ENCODE measurements around the gene MYOM1. TPM values are rescaled to one million over a fixed set of nuclear protein-coding genes. Genes with fewer than 3 reads are reported as not detected.

The MYOM1 gene
- total RNA-seq (2014; rRNA removed) (0.07 and 0.12 TPM in 2 replicates), Bru-seq, nascent RNA (percentile 24 among the genes with signal in this experiment), BruChase-seq, experiment 1, labeled RNA remaining after a 6-hour chase (percentile 26 among the genes with signal in this experiment), BruChase-seq, experiment 2, labeled RNA remaining after a 2-hour chase (percentile 37 among the genes with signal in this experiment)
- long read RNA-seq, partial matches to known transcripts: 2 of 2 reads
- long read RNA-seq, other reads (novel, unspliced or antisense): 0 of 2 reads

GRCh38 chr18:3219631-3220335 lies at the start of gene MYOM1:
Gene MYOM1 (minus strand): TSS chr18:3219968. CDS start chr18:3215223, 4,745 bp downstream.
- intact Hi-C loops (cut with micrococcal nuclease): loop anchor here (5.0 kb wide), 1 partner anchor 42 kb away; no protein-coding TSS in a partner anchor
- no peak within 1 kb of the TSS for H2AFZ ChIP-seq (ENCODE audit: low read length)
- CTCF ChIA-PET: no interaction called here

GRCh38 chr18:3269241-3269913 lies 49.6 kb upstream of the MYOM1 start:
- Histone ChIP-seq H3K4me2 (ENCODE audit: low read length) (no peak overlapping the region), H3K9ac (ENCODE audit: low read length) (no peak overlapping the region), H4K20me1 (ENCODE audit: low read length) (peaks cover 78% of the 10 kb centered on the region), H2AFZ (ENCODE audit: low read length) (no peak overlapping the region), H3K9me2 (replicated peaks; ENCODE audit: low read length) (no peaks in the 10 kb centered on the region), H3K9me3 (ENCODE audit: low read length) (no peaks in the 10 kb centered on the region), H3K27me3 (ENCODE audit: low read length) (no peaks in the 10 kb centered on the region), H3K4me1 (ENCODE audit: insufficient read depth, low read length) (peaks cover 36% of the 10 kb centered on the region), H3K27ac (ENCODE audit: low read length) (no peak overlapping the region), H3F3A (ENCODE audit: low read length, unreplicated experiment) (no peaks in the 10 kb centered on the region), H3K36me3 (ENCODE audit: low read depth, low read length) (peaks cover 18% of the 10 kb centered on the region), H3K79me2 (ENCODE audit: low read length) (peaks cover 100% of the 10 kb centered on the region), H3K4me3 (ENCODE audit: low read length) (no peak overlapping the region)
- BruUV-seq (replicated peaks): no TSS peak
- no peak for ATAC-seq
- POLR2A ChIA-PET (ENCODE audit: unreplicated experiment): no interaction called here
- DNase-seq: no peak
- intact Hi-C loops (cut with micrococcal nuclease): no loop called here
- no peak for TF ChIP-seq EZH2phosphoT487 (IDR thresholded peaks at IDR 0.05; ENCODE audit: borderline replicate concordance, low read length)
- TF ChIP-seq CTCF (conservative IDR thresholded peaks at IDR 0.05; ENCODE audit: low read depth, low read length): no peak
- no peak for TF ChIP-seq EZH2 (IDR thresholded peaks at IDR 0.05; ENCODE audit: low read length, unreplicated experiment)
- CTCF ChIA-PET: no interaction called here

More at GRCh38 chr18:3219631-3220335, at the start of gene MYOM1:
- TF ChIP-seq CTCF (conservative IDR thresholded peaks at IDR 0.05; ENCODE audit: low read depth, low read length) (no peak), EZH2 (IDR thresholded peaks at IDR 0.05; ENCODE audit: low read length, unreplicated experiment) (no peak), EZH2phosphoT487 (IDR thresholded peaks at IDR 0.05; ENCODE audit: borderline replicate concordance, low read length) (no peak)
- H3K36me3 ChIP-seq (ENCODE audit: low read depth, low read length): no peaks in the 10 kb centered on the region
- no peaks in the 10 kb centered on the region for H3K9me3 ChIP-seq (ENCODE audit: low read length)
- 0 out of 2 replicates have a peak, but pooled peaks cover 5% of the 10 kb centered on the region for H3K9me2 ChIP-seq (replicated peaks; ENCODE audit: low read length)
- DNase-seq (no peak), ATAC-seq (no peak)
- peaks cover 8% of the 10 kb centered on the region; the same call in 1 of the 2 replicates for H3K4me1 ChIP-seq (ENCODE audit: insufficient read depth, low read length)
- POLR2A ChIA-PET (ENCODE audit: unreplicated experiment): interaction anchor here (0.6 kb wide), 1 partner anchor 64 kb away, joined by 4 read pairs; no protein-coding TSS in a partner anchor
- H3K79me2 ChIP-seq (ENCODE audit: low read length): no peaks in the 10 kb centered on the region
- no TSS peak for BruUV-seq (replicated peaks)
- no peak within 1 kb of the TSS for H3K4me2 ChIP-seq (ENCODE audit: low read length)
- H3K27me3 ChIP-seq (ENCODE audit: low read length): no peaks in the 10 kb centered on the region
- H3K9ac ChIP-seq (ENCODE audit: low read length): no peak within 1 kb of the TSS
- no peaks in the 10 kb centered on the region for H3F3A ChIP-seq (ENCODE audit: low read length, unreplicated experiment)
- no peaks in the 10 kb centered on the region for H4K20me1 ChIP-seq (ENCODE audit: low read length)
- H3K4me3 ChIP-seq (ENCODE audit: low read length): no peak within 1 kb of the TSS
- no peak within 1 kb of the TSS for H3K27ac ChIP-seq (ENCODE audit: low read length)
